NCI-H526 treated with DMSO at 0.1 percent for 48 hours (cell line): Measurements from ENCODE around the gene VPS45.
"Not testable (repeated sequence)": the region's sequence is repeated elsewhere in the genome, so short reads cannot be mapped to it uniquely, and the experiment has no call there.

Experiments
- DNase-seq: peaks from one replicate; lab custom pipeline; 2025; lab: John Stamatoyannopoulos, UW

The VPS45 gene

GRCh38 chr1:150067184-150068108 lies at the start of gene VPS45:
Gene VPS45 (plus strand): TSS chr1:150067776. CDS start chr1:150067858, 82 bp downstream.
- DNase-seq = peak; percentile 99

DNA sequence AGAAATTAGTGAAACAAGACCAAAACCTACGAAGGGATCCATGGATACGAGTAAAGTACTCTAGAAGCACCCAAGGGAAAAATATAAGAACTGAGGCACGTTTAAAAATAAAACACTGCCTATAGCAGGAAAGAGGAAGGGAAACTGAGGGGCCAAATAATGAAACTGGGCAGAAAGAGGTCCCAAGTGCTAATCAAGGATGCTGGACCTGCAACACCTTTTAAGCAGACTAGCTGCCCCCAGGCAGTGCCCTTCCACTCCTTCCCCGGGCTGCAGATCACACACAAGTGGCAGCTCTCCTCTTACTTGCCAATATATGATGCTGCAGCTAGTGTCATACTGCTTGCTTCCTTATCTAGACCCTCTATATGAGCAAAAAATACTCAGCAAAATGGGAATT lies 49.4 kb upstream of the VPS45 start:
- DNase-seq = no peak

- DNase-seq = no peak
These were observed 46.9 kb upstream of the VPS45 start for GRCh38 chr1:150020711-150021110.

DNA sequence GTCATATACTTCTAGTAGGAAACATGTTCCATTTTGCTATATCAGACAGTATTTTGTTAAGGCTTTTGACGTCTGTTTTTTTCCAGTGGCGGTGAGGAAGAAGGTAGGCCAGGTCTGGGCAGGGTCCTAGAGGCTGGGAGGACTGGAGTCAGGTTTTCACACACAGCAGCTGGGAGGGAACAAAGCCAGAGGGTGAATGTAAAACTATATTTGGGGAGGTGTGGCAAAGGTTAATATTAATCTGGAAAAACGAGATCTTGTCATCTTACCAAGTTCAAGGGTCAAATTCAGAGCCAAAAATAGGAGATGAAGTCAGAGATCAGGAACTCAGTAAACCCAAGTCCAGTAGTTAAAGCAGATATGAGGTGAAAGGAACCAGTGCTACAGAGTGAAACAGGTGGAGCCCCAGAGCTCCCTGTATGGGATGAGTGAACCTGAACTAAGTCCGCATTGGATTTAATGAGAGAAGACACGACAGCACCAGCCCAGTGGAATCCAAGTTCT lies 46.3 kb upstream of the VPS45 start:
- peak; percentile 20 for DNase-seq

DNA sequence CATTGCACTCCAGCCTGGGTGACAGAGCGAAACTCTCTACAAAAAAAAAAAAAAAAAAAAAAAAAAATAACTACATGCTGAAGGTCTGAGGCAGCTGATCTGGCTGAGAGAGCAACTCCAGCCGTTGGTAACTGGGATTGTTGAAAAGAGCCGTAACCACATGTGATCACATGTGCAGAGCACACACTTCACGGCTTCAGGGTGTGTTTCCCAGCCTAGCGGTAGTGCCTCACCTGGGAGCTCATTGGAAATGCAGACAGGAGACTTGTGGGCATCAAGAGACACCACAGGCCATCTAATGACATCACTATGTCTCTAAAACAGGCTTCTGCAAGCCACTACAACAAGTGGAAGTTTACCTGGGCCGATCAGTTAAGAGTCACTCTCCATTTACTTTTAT lies 45.2 kb upstream of the VPS45 start:
- DNase-seq = no peak

DNA sequence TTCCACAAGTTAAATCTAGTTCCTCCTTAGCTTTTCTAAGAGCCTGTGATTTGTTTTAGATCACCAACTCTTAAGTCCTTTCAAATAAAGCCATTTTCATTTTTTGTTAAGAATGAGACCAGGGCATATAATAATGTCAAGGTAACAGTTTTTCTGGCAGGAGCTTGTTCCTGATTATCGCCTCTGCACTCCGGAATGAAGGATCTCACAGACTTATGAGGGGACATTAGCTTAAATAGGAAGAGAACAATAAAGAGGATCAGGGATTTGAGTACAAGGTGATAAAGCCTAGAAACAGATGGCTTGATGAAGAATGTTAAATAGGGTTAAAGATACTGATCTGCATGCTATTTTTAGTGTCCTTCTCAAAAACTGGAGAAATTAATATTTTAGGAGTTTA lies 43.4 kb upstream of the VPS45 start:
- DNase-seq = no peak

- DNase-seq = no peak
These were observed 39.3 kb upstream of the VPS45 start for GRCh38 chr1:150028322-150028721.

- DNase-seq = no peak
These were observed 33.2 kb upstream of the VPS45 start for GRCh38 chr1:150034336-150034735.

- no peak for DNase-seq
These were observed 17.6 kb upstream of the VPS45 start for GRCh38 chr1:150049926-150050325.

- DNase-seq = no peak
These were observed 16.5 kb upstream of the VPS45 start for GRCh38 chr1:150051089-150051373.

DNA sequence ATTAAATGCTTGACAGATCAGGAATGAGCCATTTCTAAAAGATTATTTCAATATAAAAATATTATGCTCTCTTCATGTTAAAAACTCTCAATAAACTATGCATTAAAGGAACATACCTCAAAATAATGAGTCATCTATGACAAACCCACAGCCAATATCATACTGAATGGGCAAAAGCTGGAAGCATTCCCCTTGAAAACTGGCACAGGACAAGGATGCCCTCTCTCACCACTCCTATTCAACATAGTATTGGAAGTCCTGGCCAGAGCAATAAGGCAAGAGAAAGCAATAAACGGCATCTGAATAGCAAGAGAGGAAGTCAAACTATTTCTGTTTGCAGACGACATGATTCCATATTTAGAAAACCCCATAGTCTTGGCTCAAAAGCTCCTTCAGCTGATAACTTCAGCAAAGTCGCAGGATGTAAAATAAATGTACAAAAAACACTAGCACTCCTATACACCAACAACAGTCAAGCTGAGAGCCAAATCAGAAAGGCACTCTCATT lies 15.6 kb upstream of the VPS45 start:
- DNase-seq = not testable (repeated sequence)

DNA sequence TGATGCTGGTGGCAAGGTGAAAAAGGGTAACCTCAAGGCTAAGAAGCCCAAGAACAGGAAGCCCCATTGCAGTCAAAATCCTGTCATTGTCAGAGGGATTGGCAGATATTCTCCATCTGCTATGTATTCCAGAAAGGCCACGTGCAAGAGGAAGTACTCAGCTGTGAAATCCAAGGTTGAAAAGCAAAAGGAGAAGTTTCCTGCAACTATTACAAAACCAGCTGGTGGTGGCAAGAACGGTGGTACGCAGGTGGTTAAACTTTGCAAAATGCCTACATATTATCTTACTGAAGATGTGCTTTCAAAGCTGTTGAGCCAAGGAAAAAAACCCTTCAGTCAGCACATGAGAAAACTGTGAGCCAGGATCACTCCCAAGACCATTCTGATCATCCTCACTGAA lies 13.7 kb upstream of the VPS45 start:
- peak; percentile 89 for DNase-seq

- DNase-seq = not testable (repeated sequence)
These were observed 12.1 kb upstream of the VPS45 start for GRCh38 chr1:150055507-150055906.

DNA sequence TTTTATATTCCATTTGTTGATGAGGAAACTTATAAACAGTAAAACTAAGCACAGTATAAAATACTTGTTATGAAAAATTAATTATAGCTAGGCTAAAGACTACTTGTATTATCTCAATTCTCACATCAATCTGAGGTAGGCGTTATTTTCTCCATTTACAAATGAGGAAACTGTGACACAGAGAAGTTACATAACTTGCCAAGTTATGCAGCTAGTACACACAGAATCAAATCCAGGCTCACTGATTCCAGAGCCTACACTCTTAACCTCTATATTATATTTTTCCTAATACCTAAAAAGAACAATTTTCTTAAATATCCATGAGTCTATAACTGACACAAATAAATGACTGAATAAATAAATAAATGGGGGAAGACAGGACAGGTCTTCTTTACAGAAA lies 11.2 kb upstream of the VPS45 start:
- no peak for DNase-seq

GRCh38 chr1:150060260-150060659 lies 7.3 kb upstream of the VPS45 start:
- DNase-seq = no peak

DNA sequence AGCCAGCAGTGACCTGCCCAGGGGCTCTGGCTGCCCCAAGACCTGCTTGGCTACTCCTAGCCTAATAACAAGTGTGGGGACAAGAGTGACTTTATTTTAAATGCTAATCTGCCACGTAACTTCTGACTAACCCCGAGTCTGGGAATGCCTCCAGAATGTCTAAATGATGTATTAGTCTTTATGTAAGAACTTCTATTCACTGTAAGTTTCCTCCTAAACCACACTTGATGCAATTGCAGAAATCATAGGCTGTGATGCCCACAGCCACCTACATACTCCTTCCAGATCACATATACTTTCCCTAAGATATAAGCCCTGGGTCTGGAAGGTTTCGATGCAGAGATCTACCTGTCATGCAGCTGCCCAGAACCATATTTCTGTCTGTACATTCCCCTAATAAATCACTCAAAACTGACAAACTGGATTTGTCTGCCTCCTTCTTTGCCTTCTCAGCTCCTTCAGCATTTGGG lies 5.9 kb upstream of the VPS45 start:
- DNase-seq = no peak

DNA sequence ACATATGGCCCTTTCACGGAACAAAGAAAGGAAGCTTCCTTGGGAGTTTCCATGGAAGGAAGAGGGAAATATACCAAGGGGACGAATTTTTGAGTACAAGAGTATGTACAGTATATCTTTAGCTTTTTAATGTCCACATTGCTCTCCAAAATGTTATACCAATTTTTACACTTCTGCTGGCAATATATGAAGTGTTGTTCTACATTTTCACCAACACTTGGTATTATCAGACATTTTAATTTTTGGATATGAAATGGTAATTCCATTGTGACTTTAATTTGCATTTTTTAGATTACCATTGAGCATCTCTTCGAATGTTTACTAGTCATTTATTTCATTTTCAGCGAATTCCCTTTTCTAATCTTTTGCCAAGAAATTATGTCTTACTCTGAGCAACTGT lies 5.5 kb upstream of the VPS45 start:
- DNase-seq = no peak

GRCh38 chr1:150065184-150065871 lies 2.2 kb upstream of the VPS45 start:
- DNase-seq = no peak

DNA sequence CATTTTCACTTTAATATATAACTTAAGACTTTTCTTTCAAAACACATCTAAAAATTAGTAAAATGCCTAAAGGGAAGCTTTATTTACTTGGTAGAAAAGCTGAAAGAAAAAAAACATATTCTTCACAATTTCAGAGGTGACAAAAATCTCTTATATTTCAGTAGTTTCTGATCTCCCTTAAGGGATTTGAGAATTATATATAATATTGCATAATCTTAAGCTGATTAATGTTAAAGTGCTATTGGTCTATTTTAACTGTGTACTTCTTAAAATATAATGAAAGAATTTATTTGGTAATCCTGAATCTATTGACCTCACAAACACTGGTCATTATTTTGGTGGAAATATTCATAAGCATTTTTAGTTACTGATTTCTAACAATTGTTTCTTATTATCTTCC lies 1.2 kb upstream of the VPS45 start:
- no peak for DNase-seq

- peak; percentile 97 for DNase-seq
These were observed 765 bp upstream of the VPS45 start for GRCh38 chr1:150066838-150067183.

- DNase-seq = no peak
These were observed 496 bp downstream of the VPS45 start for GRCh38 chr1:150068109-150068435.

GRCh38 chr1:150069923-150070322 lies 2.3 kb downstream of the VPS45 start:
- DNase-seq = no peak

- peak; percentile 46 for DNase-seq
These were observed 5.4 kb downstream of the VPS45 start for GRCh38 chr1:150072959-150073358.
